KOPT-K1 (cell line): ENCODE data around the gene PDE3A.

ENCODE experiments used
- H3K27ac ChIP-seq: fragments of 200-600 bp; sonication (generic); 2 replicates; pipeline ENCODE4 v1.5.1; 2016; ENCODE audit warnings: antibody characterized with exemption, mild to moderate bottlenecking, low read depth, low read length; ENCODE audit not compliant: poor library complexity, severe bottlenecking
- H3K36me3 ChIP-seq: fragments of 200-600 bp; sonication (generic); 2 replicates; pipeline ENCODE4 v1.5.1; 2017; ENCODE audit warnings: antibody characterized with exemption, mild to moderate bottlenecking, low read length, moderate library complexity; ENCODE audit not compliant: insufficient read depth
- H3K9me3 ChIP-seq: fragments of 200-600 bp; sonication (generic); 2 replicates; pipeline ENCODE4 v1.5.1; 2017; ENCODE audit warnings: antibody characterized with exemption, low read length, mild to moderate bottlenecking; ENCODE audit not compliant: insufficient read depth, poor library complexity, severe bottlenecking

Gene PDE3A

GRCh38 chr12:20701106-20701505 lies 332.8 kb downstream of the PDE3A start:
- Histone ChIP-seq H3K9me3 (no peaks in the 10 kb centered on the region), H3K27ac (no peak overlapping the region), H3K36me3 (no peaks in the 10 kb centered on the region)

DNA sequence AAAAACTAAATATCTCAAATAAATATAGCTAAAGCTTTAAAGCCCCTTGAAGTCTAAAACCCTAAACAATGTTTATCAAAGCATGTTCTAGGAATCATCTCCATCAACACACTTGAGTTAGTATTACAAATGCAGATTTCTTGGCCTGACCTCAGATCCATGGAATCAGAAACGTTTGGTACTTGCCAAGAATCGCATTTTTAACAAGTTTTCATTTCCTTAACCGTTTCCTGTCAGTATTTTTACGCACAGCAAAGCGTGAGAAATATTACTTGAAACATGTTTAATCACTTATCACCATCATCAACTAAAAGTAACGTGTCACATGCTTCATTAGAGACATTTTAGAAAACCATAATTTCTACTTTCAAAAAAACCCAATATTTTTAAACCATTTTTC lies 336.5 kb downstream of the PDE3A start:
- Histone ChIP-seq H3K36me3 (no peaks in the 10 kb centered on the region), H3K27ac (no peak overlapping the region), H3K9me3 (no peaks in the 10 kb centered on the region)

DNA sequence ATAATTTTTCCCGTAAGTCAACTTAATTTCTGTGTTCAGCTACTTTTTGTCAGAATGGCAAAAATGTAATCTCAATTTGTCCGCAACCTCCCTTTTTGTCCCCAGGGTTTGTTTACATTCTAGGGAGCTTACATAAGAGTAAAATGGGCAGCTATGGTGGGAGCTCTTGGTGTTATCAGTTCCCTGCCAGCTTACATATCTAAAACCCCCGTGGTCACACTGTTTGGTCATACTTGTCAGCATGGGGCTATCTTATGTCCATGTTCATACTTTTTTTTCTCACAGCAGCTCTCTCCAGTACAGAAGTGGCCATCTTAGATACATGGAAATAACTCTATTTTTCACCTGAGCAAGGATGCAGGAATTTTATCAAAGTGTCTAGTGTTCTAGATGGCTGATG lies 343.5 kb downstream of the PDE3A start:
- no peaks in the 10 kb centered on the region for H3K9me3 ChIP-seq

GRCh38 chr12:20716037-20716436 lies 347.7 kb downstream of the PDE3A start:
- Histone ChIP-seq H3K27ac (no peak overlapping the region), H3K9me3 (no peaks in the 10 kb centered on the region)

More for the DNA sequence above, 343.5 kb downstream of the PDE3A start:
- Histone ChIP-seq H3K27ac (no peak overlapping the region), H3K36me3 (no peaks in the 10 kb centered on the region)

DNA sequence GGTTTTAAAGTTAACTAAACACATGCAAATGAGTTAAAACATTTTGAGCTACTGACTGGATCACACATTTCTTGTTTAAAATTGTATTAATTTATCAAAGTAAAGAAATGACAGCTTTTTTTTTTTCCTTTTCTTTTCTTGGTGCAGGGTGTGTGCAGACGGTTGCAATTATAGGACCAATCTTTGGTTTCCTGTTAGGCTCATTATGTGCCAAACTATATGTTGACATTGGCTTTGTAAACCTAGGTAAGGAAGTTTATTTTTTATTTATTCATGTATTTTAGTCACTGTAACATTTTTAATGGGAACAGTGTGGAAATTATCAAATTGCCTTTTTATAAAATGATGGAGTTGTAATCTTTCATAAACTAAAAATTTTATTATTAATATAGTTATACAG lies 348.6 kb downstream of the PDE3A start:
- Histone ChIP-seq H3K36me3 (no peaks in the 10 kb centered on the region), H3K27ac (no peak overlapping the region), H3K9me3 (no peaks in the 10 kb centered on the region)

More at GRCh38 chr12:20716037-20716436, 347.7 kb downstream of the PDE3A start:
- H3K36me3 ChIP-seq, result no peaks in the 10 kb centered on the region

DNA sequence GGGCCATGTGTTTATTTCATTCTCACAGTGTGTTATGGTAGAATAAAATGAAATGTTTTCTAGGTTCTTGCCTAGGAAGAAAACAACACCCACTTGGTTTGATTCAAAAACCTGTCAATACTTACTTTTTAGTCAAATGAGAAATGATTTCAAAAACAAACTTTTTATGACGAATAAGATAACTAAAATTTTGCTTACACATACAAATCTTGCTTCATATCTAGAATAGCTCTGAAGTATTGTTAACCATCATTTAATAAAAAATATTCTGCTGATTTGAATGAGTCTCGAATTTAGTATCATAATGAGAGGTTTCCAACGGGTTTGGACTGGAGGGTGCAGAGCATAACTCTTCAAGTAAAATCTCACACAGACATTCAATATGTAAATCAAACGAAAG lies 350.0 kb downstream of the PDE3A start:
- Histone ChIP-seq H3K27ac (no peak overlapping the region), H3K9me3 (no peaks in the 10 kb centered on the region), H3K36me3 (no peaks in the 10 kb centered on the region)

GRCh38 chr12:20722142-20722541 lies 353.8 kb downstream of the PDE3A start:
- no peaks in the 10 kb centered on the region for H3K36me3 ChIP-seq

DNA sequence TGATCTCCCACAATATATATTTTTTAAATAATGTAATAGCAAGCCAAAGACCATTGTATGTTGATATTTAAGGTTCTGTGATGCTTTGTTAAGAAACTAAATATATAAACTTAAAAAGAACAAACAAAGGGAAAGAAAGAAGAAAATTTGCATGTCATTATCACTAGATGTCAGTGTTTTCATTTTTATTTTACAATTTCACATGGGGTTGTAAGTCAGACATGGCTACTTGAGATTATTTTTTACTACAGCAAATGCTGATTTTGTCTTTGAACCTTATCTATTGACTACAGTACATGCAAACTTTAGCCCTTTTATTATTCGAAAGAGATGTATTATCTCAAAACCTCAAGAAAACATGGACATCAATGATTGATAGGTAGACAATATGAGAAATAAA lies 362.9 kb downstream of the PDE3A start:
- Histone ChIP-seq H3K27ac (no peak overlapping the region), H3K9me3 (no peaks in the 10 kb centered on the region), H3K36me3 (no peaks in the 10 kb centered on the region)

More at GRCh38 chr12:20722142-20722541, 353.8 kb downstream of the PDE3A start:
- Histone ChIP-seq H3K9me3 (no peaks in the 10 kb centered on the region), H3K27ac (no peak overlapping the region)
